Raji (cell line): ENCODE measurements around the gene OTUD1.

Experiments used
- POLR2A ChIP-seq: IDR thresholded peaks from 2 replicates; pipeline ENCODE4 v1.6.1; 2011; ENCODE audit warnings: low read depth, low read length, control low read depth; ENCODE audit not compliant: insufficient read depth

Gene OTUD1

GRCh38 chr10:23414658-23415057 is 24.2 kb upstream of the OTUD1 start:
- TF ChIP-seq POLR2A = no peak

DNA sequence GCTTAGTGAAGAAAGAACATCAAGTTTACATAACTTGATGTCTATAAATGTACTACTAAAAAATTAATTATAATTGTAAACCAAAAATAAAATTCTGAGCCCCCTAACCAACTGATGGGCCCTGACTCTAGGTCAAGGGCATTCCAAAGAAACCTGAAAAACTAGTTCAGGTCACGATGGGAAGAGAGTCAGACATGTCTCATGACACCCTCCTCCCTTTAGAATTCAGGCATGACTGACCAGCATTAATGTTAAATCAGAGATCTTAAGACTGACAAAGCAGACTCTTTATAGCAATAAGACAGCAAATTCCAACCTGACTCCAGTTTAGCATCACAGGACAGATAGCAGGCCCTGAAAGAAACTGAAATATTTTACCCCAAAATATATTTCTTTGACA is 21.6 kb upstream of the OTUD1 start:
- TF ChIP-seq POLR2A = no peak

DNA sequence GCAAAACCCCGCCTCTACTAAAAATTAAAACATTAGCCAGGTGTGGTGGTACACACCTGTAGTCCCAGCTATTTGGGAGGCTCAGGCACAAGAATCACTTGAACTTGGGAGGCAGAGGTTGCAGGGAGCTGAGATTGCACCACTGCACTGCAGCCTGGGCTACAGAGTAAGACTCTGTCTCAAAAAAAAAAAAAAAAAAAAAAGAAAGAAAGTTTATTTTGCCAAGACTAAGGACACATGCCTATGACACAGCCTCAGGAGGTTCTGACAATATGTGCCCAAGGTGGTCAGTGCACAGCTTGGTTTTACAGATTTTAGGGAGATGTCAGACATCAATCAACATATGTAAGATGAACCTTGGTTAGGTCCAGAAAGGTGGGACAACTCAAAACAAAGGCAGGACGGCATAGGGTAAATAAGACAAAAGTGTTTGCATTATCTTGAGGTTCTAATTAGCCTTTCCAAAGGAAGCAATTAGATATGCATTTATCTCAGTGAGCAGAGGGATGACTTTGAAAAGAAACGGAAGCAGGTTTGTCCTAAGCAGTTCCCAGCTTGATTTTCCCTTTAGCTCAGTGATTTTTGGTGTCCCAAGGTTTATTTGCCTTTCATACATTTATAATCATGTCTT is 20.7 kb upstream of the OTUD1 start:
- no peak for TF ChIP-seq POLR2A

- no peak for TF ChIP-seq POLR2A
These were observed 19.7 kb upstream of the OTUD1 start for GRCh38 chr10:23419201-23419600.

DNA sequence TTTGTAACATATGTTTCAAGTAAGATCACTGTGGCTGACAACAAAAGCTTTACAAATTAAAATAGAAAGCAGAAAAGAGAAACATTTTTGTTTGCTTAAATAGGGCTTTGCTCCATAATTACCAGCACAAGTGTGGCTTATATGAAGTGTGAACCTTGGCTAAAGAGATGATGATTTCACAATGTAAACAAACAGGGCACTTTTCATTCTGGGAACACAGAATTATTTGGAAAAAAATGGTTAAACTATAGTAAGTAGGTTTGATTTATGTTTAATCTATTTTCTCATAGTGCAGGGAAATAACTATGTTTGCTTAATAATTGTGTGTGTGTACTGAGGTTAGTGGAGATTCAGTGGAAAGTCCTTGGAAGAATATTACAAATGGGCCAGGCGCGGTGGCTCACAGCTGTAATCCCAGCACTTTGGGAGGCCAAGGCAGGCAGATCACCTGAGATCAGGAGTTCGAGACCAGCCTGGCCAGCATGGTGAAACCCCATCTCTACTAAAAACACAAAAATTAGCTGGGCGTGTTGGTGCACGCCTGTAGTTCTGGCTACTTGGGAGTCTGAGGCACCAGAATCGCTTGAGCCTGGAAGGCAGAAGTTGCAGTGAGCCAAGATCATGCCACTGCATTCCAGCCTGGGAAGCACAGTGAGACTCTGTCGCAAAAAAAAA is 19.1 kb upstream of the OTUD1 start:
- no peak for TF ChIP-seq POLR2A

DNA sequence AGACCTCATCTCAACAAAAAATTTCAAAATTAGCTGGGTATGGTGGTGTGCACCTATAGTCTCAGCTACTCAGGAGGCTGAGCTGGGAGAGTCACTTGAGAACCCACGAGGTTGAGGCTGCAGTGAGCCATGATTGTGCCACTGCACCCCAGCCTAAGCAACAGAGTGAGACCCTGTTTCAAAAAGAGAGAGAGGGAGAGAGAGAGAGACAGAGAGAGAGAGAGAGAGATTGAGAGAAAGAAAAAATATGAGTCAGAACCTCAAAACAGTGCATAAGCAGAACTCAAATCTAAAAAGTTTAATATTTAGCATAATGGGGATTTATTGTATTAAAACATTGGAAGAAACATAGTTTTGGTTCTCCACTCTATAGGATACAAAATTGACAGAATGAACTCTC is 17.5 kb upstream of the OTUD1 start:
- TF ChIP-seq POLR2A = no peak

GRCh38 chr10:23422003-23422411 is 16.9 kb upstream of the OTUD1 start:
- no peak for TF ChIP-seq POLR2A

- TF ChIP-seq POLR2A = no peak
These were observed 6.7 kb upstream of the OTUD1 start for GRCh38 chr10:23432166-23432565.

GRCh38 chr10:23432639-23433038 is 6.2 kb upstream of the OTUD1 start:
- TF ChIP-seq POLR2A = no peak

GRCh38 chr10:23433701-23434100 is 5.2 kb upstream of the OTUD1 start:
- no peak for TF ChIP-seq POLR2A

- TF ChIP-seq POLR2A = no peak
These were observed 3.5 kb upstream of the OTUD1 start for GRCh38 chr10:23435378-23435777.

DNA sequence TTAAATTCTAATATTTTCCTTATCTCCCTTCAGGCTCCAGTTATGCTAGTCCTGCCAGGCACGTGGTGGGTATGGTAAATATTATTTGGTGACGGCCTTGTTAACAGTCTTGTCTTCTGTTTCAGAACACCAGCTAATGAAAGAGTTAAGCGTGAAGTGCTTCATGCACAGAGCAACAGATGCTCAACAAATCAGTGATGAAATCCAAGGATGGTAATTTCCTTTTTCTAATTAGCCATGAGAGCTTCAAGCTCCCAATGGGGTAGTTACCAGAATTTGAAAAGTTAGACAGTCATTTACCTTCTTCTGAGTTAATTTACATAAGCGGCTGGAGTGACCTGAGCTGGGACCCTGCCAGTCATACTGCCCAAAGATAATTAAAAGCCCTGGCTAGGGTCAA is 1.9 kb upstream of the OTUD1 start:
- TF ChIP-seq POLR2A = no peak

GRCh38 chr10:23437963-23438546 is 820 bp upstream of the OTUD1 start:
- TF ChIP-seq POLR2A = no peak

DNA sequence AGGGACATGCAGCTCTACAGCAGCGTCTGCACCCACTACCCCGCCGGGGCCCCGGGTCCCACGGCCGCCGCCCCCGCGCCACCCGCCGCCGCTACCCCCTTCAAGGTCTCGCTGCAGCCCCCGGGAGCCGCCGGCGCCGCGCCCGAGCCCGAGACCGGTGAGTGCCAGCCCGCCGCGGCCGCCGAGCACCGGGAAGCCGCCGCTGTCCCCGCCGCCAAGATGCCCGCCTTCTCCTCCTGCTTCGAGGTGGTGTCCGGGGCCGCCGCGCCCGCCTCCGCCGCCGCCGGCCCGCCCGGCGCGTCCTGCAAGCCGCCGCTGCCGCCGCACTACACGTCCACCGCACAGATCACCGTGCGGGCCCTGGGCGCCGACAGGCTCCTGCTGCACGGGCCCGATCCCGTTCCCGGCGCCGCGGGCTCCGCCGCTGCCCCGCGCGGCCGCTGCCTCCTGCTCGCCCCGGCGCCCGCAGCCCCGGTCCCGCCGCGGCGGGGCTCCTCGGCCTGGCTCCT is 631 bp downstream of the OTUD1 start:
- TF ChIP-seq POLR2A = no peak

- no peak for TF ChIP-seq POLR2A
These were observed 1.4 kb downstream of the OTUD1 start for GRCh38 chr10:23439961-23440889.
